AG08395 (cell line): Measurements from ENCODE around the gene LUZP4.
"Not testable (repeated sequence)": the region's sequence is repeated elsewhere in the genome, so short reads cannot be mapped to it uniquely, and the experiment has no call there.

Source experiments
- DNase-seq: peaks from one replicate; pipeline ENCODE4 v3.0.0; 2012; ENCODE audit warnings: mixed read lengths, low spot score

LUZP4 gene

DNA sequence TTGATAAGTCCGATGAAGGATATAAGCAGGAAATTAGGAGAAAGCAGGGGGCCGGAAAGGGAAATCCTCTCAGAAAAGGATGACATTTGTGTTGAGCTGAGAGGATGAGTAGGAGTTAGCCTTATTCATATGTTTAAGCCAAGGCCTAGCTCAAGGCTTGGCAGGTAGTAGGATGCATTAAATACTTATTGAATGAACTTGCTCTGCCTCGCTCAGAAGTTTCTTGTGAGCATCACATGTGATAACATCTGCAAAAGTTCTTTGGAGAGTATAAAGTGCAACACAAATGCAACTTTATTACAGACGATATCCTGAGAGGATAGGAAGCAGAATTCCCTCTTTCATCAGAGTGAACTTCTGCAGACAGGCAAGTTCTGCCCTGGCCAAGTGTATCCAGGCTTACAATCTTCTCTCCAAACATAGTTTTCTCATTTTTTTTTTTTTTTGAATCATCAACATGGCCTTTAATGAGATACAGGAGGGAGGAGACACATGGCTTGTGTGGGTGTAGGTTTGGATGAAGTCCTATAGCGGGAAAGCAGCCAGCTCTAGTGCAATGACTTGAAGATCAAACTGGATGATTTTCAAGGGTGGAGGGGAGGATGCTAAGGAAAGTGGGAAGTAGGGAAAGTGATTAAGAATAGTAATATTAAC is 48.1 kb downstream of the LUZP4 start:
- DNase-seq, result peak; percentile 50

DNA sequence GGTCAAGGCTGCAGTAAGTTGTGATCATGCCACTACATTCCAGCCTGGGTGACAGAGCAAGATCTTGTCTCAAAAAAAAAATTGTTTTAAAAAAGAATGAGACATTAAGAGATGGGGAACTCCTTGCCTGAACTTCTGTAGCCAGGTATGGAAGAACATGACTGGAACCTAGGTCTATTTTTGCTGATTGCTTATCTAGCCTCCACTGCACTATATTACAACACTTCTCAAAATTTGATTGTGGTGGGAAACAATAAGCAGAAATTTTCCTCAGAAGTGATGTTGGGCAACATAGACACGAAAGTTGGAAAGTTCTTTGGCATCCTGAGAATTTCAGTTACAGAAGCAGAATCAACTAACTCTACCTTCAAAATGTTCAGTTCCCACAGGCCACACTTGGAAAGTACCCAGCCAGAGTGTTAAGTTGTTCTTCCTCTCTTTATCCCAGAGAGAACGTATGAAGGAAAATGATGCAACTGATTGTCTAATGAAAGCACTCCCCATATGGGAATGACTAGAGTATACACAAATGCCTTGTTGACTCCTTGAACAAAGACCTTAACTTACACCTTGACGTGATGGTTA is 50.0 kb downstream of the LUZP4 start:
- DNase-seq, result no peak

DNA sequence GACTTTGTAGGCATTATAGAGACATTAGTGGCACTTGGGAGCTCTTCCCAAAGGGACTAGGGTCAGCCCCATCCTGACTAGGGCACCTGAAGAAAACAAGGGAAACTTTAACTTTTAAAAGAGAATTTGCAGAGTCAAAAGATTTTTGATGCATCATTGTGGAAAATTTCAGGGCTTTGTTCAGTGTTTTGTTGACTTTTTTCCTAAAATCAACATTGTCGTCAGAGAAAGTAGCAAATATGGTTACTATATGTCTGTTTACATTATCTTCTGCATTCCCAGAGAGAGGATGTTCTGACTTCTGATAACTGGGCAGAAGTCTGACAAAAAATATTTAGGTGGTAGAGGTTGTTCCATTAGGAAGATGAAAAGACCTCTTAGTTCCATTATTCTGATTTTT is 51.9 kb downstream of the LUZP4 start:
- no peak for DNase-seq

DNA sequence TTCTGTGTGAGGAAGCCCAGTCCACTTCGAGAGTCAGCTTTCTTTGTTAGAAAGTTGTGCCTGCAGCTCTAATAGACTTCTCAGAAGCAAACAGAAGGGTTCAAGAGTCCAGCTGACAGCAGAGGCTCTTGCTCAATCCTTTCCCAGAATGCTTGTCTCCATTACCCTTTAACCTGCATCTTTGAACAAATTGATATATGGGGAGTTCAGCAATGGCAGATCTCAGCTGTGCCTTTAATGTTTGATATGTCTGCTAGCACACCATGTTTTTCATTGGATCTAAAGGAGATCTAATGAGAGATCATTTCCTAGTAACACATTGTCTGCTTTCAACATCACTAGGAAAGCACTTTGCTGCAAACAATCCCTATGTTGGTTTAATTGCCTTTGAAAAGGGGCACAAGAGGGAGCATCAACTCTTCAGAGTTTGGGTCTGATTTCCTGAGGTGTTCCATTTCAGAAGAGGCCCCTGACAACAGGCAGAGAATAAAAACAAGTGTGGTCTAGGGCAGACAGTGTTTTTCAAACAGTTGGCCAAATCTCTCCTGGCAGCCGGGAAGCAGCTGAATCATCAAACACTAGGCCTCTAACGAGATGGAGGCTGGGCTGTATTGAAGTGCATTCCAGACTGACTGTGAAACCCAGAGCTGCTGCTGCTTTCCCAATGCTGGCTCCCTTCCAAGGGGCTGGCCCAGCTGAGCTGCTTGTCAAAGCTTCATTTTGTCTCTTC is 55.5 kb downstream of the LUZP4 start:
- peak; percentile 93 for DNase-seq

DNA sequence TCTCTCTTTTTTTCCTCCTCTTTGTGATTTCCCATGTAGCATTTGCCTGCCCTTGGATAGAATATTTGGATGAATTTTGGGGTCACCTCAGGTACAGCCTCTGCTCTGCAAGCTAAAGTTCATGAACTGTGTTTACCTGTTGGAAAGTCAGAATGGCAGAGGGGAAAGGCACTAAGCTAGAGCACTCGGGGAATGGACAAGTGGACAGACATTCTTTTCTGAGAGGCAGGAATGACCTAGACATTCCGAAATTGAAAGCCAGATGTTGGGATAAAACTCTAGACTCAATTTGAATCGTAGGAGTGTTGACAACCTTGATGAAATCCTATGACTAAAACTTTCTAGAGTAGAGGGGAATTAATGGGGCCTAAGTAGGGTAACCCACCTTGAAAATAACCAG is 56.1 kb downstream of the LUZP4 start:
- no peak for DNase-seq

DNA sequence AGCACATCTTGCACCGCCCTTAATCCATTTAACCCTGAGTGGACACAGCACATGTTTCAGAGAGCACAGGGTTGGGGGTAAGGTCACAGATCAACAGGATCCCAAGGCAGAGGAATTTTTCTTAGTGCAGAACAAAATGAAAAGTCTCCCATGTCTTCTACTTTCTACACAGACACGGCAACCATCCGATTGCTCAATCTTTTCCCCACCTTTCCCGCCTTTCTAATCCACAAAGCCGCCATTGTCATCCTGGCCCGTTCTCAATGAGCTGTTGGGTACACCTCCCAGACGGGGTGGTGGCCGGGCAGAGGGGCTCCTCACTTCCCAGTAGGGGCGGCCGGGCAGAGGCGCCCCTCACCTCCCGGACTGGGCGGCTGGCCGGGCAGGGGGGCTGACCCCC is 57.2 kb downstream of the LUZP4 start:
- DNase-seq, result not testable (repeated sequence)

DNA sequence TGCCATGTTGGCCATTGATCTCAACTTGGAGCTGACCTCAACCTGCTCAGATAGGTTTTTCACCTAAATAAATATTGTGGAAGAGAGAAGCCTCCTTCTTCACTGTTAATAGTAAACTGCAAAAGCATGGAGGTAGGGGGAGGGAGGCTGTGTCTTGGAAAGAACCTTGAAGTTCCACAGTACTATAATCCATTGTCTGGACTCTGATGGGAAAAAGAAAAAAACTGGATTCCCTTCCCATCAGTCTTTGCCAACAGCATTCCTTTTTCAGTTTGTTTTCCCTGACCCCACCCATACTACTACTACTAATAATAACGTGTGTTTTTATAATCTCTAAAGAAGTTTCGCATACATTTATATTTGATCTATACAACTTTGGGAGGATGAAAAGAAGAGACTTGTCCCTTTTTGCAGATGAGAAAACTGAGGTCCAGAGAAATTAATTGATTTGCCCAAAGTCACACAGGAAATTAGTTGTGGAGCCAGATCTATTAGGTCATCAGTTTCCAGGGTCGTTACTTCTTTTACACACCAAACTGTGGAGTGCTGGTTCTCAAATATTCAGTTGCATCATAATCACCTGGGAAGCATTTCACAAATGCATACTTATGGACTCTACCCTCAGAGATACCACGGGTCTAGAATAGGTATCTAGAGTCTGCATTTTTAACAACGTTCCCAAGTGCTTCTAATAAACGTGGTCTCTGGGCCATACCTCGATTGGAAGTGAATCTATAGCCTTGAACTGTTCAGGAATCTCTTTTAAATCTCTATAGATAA is 59.1 kb downstream of the LUZP4 start:
- no peak for DNase-seq

DNA sequence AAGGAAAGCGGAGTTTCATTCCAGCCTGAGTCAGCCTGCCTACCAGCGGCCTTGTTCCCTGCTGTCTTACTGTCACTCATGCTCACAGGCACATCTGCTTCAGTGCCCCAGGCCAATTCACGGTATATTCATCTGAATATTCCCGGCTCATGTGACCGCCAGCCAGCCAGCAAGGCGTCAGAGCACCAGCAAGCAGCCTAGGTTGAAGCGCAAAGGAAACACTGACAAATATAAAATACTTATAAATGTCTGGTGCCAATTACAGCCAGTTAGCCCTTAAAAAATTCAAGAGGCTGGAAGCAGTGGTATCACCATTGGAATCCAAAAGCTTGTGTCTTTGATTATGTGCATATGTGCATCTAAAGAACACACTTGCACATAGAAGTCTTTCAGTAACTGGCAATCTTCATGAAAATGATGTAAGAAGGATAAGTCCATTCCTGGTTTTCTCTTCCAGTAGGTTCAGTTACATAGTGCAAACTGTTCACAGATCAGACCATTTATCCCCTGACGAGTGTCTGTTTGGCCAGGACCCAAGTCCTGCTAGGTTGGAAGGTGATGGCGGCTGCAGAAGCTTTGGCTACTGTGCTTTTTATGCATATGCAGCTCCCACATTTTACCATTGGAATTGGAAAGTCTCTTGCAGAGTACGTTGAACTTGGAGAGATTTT is 61.3 kb downstream of the LUZP4 start:
- DNase-seq, result peak; percentile 40

DNA sequence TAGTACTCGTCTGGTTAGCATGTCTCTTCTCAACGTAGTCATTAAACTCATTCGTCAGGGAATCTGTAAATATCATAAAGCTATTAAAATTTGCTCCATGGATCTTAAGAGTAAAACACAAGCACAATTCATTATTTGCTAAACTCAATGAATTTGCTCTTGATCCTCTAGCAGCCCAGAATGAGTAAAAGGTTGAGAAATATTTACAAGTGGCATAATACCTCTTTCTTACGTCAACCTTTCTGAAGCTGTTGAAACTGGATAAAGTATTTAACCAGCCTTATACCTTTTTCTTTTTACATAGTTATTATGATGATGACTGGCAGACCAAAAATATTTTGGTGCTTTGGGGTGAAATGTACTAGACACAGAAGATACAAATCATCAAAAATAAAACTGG is 66.9 kb downstream of the LUZP4 start:
- DNase-seq, result no peak
